ENCODE results near the gene WSCD2. TPM values are rescaled to one million over a fixed set of nuclear protein-coding genes. Genes with fewer than 3 reads are reported as not detected.

Gene WSCD2
- total RNA-seq, 2 experiments from 2014 or later = not detected

DNA sequence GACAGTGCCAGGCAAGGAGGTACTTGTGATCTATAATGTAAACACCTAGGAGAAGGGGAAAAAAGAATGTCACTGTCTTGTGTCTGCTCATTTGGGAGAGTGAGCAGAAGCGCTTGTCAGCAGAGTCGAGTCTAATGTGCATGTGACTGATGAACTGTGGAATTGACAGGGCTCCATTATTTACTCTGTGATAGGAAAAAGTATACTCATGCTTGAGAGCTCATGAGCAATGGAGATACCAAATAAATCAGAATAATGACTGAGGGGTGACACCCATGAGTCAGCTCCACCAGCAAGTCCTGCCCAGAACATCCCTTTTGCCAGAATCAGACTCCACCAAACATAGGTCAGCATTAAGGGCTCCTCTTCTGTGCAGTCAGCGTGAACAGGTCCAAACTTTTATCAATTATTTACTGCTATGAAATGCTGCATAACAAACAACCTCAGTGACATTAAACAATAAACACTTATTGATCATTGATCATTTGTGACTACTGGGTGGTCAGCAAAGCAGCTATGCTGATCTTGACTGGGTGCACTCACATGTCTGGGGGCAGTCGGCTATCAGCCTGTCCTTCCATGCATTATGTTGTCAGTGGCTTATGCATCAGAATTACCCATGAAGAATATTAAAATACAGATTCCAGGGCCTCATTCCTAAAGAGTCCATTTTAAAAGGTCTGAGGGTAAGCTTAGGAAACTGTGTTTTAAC, 29.2 kb upstream of the WSCD2 start:
- H3K4me3 Mint-ChIP-seq = no peak overlapping the region
- H3K9me3 Mint-ChIP-seq = no peaks in the 10 kb centered on the region
- no peak overlapping the region for H3K27ac Mint-ChIP-seq
- DNase-seq (no peak), ATAC-seq (ENCODE audit: low read depth) (no peak)
- H3K4me1 Mint-ChIP-seq = no peaks in the 10 kb centered on the region
- H3K36me3 Mint-ChIP-seq = no peaks in the 10 kb centered on the region
- no peaks in the 10 kb centered on the region for H3K27me3 Mint-ChIP-seq
- POLR2A ChIA-PET = no interaction called here

- Mint-ChIP-seq H3K27ac (no peak overlapping the region), H3K4me1 (no peaks in the 10 kb centered on the region), H3K4me3 (no peak overlapping the region), H3K36me3 (no peaks in the 10 kb centered on the region), H3K27me3 (no peaks in the 10 kb centered on the region), H3K9me3 (no peaks in the 10 kb centered on the region)
- DNase-seq = no peak
- no peak for ATAC-seq (ENCODE audit: low read depth)
- POLR2A ChIA-PET = no interaction called here
These were observed 27.4 kb upstream of the WSCD2 start for GRCh38 chr12:108101605-108102175.

DNA sequence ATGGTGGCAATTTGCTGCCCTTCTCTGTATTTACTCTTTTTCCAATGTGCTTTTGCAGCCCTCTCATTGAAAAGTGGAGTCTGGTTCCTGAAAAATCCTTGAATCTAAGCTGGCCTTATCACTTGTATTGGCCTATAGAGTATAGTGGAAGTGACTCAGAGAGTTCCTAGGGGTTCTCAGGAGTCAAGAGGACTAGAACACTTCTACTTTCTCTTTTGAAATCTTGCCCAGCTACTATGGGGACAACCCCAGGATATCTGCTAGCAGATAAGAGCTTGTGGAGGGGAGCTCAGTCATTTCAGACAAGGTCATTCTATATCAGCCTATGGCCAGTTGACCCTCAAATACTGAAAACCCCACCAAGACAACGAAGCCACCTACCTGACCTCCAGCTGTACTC, 26.7 kb upstream of the WSCD2 start:
- no peak for ATAC-seq (ENCODE audit: low read depth)
- no peak for DNase-seq
- Mint-ChIP-seq H3K36me3 (no peaks in the 10 kb centered on the region), H3K4me1 (no peaks in the 10 kb centered on the region), H3K4me3 (no peak overlapping the region), H3K27ac (no peak overlapping the region), H3K27me3 (no peaks in the 10 kb centered on the region), H3K9me3 (no peaks in the 10 kb centered on the region)
- POLR2A ChIA-PET = no interaction called here

GRCh38 chr12:108103087-108103486, 26.0 kb upstream of the WSCD2 start:
- H3K4me3 Mint-ChIP-seq = no peak overlapping the region
- H3K9me3 Mint-ChIP-seq = no peaks in the 10 kb centered on the region
- H3K27me3 Mint-ChIP-seq = no peaks in the 10 kb centered on the region
- no peaks in the 10 kb centered on the region for H3K36me3 Mint-ChIP-seq
- no peak for DNase-seq
- POLR2A ChIA-PET = no interaction called here
- H3K4me1 Mint-ChIP-seq = no peaks in the 10 kb centered on the region
- no peak for ATAC-seq (ENCODE audit: low read depth)
- H3K27ac Mint-ChIP-seq = no peak overlapping the region

DNA sequence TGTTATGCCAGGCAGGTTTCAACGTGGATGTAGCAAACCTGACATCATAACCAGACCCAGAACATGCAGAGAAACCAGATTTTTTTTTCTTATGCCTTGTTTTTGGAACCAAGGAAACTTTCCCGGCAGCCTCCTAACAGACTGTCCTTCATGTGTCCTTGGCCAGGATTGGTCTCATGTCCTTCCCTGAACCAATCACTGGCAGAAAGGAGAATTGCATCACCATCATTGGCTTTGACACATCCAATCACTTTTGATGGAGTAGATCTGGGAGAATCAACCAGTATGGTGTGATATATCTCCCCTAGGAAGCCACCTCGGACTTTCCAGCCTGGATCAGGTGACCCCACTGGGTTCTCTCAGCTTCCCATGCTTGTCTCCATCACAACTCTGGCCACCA, 25.6 kb upstream of the WSCD2 start:
- Mint-ChIP-seq H3K27ac (no peak overlapping the region), H3K9me3 (no peaks in the 10 kb centered on the region), H3K27me3 (no peaks in the 10 kb centered on the region), H3K4me3 (no peak overlapping the region), H3K36me3 (no peaks in the 10 kb centered on the region), H3K4me1 (no peaks in the 10 kb centered on the region)
- no peak for ATAC-seq (ENCODE audit: low read depth)
- no peak for DNase-seq
- POLR2A ChIA-PET = no interaction called here

GRCh38 chr12:108104657-108105056, 24.4 kb upstream of the WSCD2 start:
- POLR2A ChIA-PET = no interaction called here
- no peak overlapping the region for H3K27ac Mint-ChIP-seq
- no peaks in the 10 kb centered on the region for H3K9me3 Mint-ChIP-seq
- no peaks in the 10 kb centered on the region for H3K27me3 Mint-ChIP-seq
- H3K4me3 Mint-ChIP-seq = no peak overlapping the region
- no peaks in the 10 kb centered on the region for H3K36me3 Mint-ChIP-seq
- ATAC-seq (ENCODE audit: low read depth) (no peak), DNase-seq (no peak)
- no peaks in the 10 kb centered on the region for H3K4me1 Mint-ChIP-seq

- POLR2A ChIA-PET = no interaction called here
- Mint-ChIP-seq H3K27ac (no peak overlapping the region), H3K27me3 (no peaks in the 10 kb centered on the region), H3K4me3 (no peak overlapping the region), H3K36me3 (no peaks in the 10 kb centered on the region), H3K4me1 (no peaks in the 10 kb centered on the region), H3K9me3 (no peaks in the 10 kb centered on the region)
- ATAC-seq (ENCODE audit: low read depth) (no peak), DNase-seq (no peak)
These were observed 22.5 kb upstream of the WSCD2 start for GRCh38 chr12:108106599-108106998.

DNA sequence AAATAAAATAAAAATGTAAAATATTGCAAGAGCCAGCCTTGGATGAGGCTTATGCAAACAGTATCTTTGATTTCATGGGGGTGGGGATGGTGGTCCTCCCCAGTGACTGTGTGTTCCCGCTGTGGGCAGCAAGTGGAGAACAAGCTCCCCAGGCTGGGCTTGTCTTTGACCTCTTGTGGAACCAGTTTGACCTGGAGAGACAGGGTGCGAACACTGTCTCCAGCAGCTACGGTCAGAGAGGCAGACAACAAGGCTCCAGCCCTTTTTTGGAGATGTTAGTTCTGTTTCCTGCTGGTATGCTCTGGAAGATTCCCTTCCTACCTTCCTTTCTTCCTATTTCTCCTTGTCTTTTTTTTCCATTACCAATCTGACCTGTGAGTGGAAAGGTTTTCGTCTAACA, 21.8 kb upstream of the WSCD2 start:
- Mint-ChIP-seq H3K27ac (no peak overlapping the region), H3K4me1 (no peaks in the 10 kb centered on the region), H3K36me3 (no peaks in the 10 kb centered on the region), H3K9me3 (no peaks in the 10 kb centered on the region), H3K4me3 (no peak overlapping the region), H3K27me3 (no peaks in the 10 kb centered on the region)
- ATAC-seq (ENCODE audit: low read depth) (no peak), DNase-seq (no peak)
- POLR2A ChIA-PET = no interaction called here

- ATAC-seq (ENCODE audit: low read depth) = no peak
- POLR2A ChIA-PET = no interaction called here
These were observed 19.6 kb upstream of the WSCD2 start for GRCh38 chr12:108109504-108109903.

DNA sequence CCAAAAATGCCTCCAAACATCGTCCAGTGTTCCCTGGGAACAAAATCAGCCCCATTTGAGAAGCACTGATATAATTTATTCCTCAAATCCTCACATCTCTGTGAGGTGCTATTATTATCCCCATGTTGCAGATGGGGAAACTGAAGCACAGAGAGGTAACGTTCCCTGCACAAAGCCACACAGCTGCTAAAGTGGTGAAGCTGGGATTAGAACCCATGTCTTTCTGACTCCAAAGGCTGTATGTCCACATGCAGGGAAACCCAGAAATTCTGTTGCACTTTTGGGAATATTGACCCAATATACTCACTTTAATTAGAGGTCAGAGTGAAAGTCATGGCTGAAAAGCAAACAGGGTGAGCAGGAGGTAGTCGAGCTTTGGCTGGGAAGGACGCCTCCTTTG, 19.1 kb upstream of the WSCD2 start:
- POLR2A ChIA-PET = no interaction called here
- Mint-ChIP-seq H3K4me1 (no peaks in the 10 kb centered on the region), H3K4me3 (no peak overlapping the region), H3K36me3 (no peaks in the 10 kb centered on the region), H3K9me3 (no peaks in the 10 kb centered on the region), H3K27me3 (no peaks in the 10 kb centered on the region), H3K27ac (no peak overlapping the region)
- ATAC-seq (ENCODE audit: low read depth) (no peak), DNase-seq (no peak)

More at GRCh38 chr12:108109504-108109903, 19.6 kb upstream of the WSCD2 start:
- Mint-ChIP-seq H3K9me3 (no peaks in the 10 kb centered on the region), H3K36me3 (no peaks in the 10 kb centered on the region), H3K4me3 (no peak overlapping the region), H3K4me1 (no peaks in the 10 kb centered on the region), H3K27me3 (no peaks in the 10 kb centered on the region), H3K27ac (no peak overlapping the region)
- DNase-seq = no peak

- peaks cover 3% of the 10 kb centered on the region for H3K27me3 Mint-ChIP-seq
- DNase-seq (no peak), ATAC-seq (ENCODE audit: low read depth) (no peak)
- H3K36me3 Mint-ChIP-seq = no peaks in the 10 kb centered on the region
- POLR2A ChIA-PET = no interaction called here
- no peak overlapping the region for H3K4me3 Mint-ChIP-seq
- H3K4me1 Mint-ChIP-seq = no peaks in the 10 kb centered on the region
- no peaks in the 10 kb centered on the region for H3K9me3 Mint-ChIP-seq
- H3K27ac Mint-ChIP-seq = no peak overlapping the region
These were observed 18.2 kb upstream of the WSCD2 start for GRCh38 chr12:108110844-108111243.

GRCh38 chr12:108112832-108113556, 16.1 kb upstream of the WSCD2 start:
- no peak for DNase-seq
- no peak for ATAC-seq (ENCODE audit: low read depth)
- H3K36me3 Mint-ChIP-seq = no peaks in the 10 kb centered on the region
- no peak overlapping the region for H3K27ac Mint-ChIP-seq
- peaks cover 8% of the 10 kb centered on the region for H3K27me3 Mint-ChIP-seq
- POLR2A ChIA-PET = no interaction called here
- no peaks in the 10 kb centered on the region for H3K9me3 Mint-ChIP-seq
- no peak overlapping the region for H3K4me3 Mint-ChIP-seq
- H3K4me1 Mint-ChIP-seq = no peaks in the 10 kb centered on the region

DNA sequence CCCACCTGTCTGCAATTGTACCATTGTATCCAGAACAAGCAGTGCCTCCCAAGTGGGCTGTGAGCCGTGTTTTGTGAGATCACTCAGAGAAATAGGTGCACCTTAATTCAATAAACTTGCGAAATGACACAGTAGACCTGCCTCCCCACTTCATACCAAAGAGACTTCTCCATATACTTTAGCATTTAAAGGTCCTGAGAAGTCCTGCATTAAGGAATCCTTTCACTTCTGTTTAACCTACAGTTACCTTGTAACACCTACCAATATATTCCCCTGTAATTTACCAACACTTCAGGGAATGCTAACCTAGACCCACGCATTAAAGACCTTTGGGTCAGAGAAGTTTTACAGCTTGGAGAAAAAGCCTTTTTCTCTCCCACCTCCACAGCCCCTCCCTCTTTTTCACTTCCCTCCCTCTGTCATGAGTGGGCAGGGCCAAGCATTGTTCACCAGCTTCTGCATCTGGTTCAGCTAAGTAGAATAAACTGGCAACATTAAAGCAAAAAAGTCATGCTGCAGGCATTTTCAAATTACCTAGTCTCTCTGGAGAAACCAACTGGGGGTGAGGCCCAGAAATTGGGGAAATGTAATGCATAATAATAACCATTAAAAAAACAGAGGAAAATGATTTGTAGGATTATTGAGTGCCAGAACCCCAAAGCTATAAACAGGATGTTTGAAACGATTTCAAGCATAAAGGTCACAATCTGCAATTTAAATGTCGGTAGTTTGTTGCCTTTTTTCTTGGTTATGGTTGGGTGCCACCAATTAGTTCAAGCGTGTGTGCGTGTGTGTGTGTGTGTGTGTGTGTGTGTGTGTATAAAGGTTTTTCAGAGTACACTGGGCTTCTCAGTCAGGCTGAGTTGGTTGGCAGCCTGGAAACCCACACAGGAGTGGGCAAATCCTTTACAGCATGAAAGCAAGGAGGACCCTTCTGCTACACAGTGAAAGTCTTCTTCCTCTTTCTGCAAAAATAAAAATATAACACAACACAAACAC, 13.7 kb upstream of the WSCD2 start:
- no peak overlapping the region for H3K4me3 Mint-ChIP-seq
- no peaks in the 10 kb centered on the region for H3K4me1 Mint-ChIP-seq
- no peaks in the 10 kb centered on the region for H3K36me3 Mint-ChIP-seq
- no peak for ATAC-seq (ENCODE audit: low read depth)
- DNase-seq = no peak
- H3K9me3 Mint-ChIP-seq = peaks cover under 1% of the 10 kb centered on the region
- H3K27me3 Mint-ChIP-seq = peaks cover 8% of the 10 kb centered on the region
- no peak overlapping the region for H3K27ac Mint-ChIP-seq
- POLR2A ChIA-PET = no interaction called here
